Head of caudate nucleus (tissue), 42 donors: Measurements from ENCODE around the gene ARV1.
"Not testable (repeated sequence)": the region's sequence is repeated elsewhere in the genome, so short reads cannot be mapped to it uniquely, and the experiment has no call there.

ENCODE experiments used
- DNase-seq, 42 donors: peaks; one replicate each; pipeline versions ENCODE4 v3.0.0 to v3.0.0-alpha.2; 2020 to 2021; ENCODE audit warnings: mixed read lengths in 7 of 42
- intact Hi-C: fragments of 100-400 bp; cut with DNase I; formaldehyde crosslinking; loops from one replicate; pipeline ENCODE4 v1.15.0; 2022

ARV1 gene

DNA sequence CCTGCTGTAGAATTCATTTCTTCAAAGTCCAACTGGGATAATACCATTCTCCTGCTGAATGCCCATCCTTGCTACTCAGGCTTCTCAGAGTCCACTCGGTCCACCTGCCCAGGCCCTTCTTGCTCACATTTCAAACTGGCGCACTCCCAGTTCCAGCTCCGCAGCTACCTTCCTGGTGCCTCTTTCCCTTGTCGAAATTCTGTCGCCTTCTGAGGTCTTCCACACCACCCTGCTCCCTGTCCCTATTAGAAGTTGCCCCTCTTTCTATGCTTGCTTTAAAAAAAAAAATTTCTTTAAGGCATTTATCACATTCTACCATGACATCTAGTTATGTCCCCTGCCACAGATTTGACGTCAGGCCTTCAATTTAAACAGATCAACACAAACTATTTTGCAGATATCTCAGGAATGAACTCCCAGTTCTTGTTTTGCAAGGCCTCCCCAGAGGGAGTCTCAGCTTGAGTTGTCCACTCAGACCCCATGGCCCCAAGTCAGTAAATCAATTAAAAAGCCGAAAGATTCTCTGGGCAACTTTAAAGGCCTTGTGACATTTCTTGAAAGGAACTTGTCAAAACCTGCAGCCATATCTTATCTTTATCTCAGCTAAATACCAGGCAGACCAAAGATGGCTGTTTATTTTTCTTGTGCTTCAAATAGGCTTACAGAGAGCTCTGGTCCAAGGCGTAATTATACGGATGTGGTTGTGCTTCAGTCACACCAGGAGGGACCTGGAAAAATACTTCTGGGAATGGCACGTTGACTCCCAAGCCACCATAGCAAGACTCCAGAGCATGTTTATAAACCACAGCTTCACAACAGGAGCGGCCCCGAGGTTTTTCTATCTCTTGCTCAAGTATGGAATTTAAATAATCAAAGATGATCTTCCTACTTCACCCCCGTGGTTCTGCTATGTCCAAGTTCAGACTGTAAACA, 59.0 kb downstream of the ARV1 start:
- intact Hi-C loops: no loop called here
- no peak for DNase-seq

DNA sequence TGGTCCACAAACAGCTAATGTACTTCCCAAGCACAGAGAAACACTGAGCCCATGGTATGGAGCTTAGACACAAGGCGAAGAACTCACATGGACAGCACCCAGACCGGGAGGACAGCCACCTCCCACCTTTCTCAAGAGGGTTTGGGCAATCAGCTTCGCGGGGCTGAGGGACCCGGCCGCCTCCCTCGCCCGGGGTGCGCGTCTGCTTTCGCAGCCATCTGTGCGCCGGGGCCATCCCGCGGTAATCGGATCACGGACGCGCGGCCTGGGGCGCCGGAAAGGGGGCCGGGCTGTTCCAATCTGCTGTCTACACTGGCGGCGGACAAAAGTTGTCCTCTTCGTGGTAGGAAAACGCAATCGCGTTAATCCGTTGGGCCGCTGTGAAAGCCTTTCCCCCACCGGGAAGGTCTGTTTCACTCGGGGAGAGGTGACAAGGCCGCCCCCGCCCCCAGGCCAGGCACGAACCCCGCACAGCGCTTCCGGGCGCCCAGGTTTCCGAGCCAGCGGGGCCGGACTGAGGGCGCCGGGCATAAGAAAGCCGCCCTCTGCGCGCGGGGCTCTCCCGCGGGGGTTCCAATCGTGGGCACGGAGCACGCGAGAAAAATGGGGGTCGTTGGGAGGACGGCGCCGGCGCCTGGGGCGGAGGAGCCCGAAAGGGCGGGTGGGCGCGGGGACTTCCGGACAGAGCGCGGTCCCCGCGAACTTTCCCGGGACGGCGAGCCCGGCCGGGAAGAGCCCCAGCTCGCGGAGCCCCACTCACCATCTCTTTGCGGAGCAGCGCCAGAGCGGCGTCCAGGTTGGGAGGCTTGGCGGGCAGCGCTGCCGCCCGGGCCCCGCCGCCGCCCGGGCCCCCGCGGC, 60.5 kb downstream of the ARV1 start:
- DNase-seq: peak in 24 of 42 donors; percentile 8 to 54 (median 26)
- intact Hi-C loops: no loop called here

DNA sequence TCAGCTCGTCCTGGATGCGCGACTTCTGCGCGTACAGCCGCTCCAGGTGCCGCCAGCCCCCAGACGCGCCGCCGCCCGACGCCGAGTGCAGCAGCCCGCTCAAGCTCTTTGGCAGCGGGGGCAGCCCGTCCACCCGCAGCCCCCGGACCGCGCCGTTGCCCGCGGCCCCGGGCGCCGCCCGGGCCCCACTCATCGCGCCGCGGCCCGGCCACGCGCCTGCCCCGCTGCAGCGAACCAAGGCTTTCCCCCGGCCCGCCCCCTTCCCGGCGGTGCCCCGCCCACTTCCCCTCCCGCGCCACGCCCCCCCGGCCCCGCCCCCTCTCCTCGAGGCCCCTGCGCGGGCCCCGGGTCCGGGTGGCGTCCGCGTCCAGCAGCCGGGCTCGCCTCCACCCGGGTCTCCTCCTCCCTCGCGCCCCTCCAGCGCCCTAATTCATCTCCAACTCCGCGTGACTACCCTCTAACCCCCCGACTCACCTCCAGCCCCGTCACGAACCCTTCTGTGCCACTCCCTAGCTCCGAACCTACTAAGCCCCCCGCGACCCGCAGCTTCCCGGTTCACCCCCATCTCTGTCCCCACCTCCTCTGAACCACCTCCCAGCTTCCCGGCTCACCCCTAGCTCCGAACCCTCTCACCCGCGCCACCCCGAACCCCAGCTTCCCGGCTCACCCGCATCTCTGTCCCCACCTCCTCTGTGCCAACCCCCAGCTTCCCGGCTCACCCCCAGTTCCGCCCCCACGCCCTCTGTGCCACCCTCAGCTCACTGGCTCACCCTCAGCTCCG, 61.3 kb downstream of the ARV1 start, which contains the start of gene FAM89A:
FAM89A (minus strand) TSS at position 236 of the 781 bp plus-strand sequence; CDS start at position 193, 43 bp downstream.
- intact Hi-C loops: no loop called here
- DNase-seq: peak in 38 of 42 donors; percentile 33 to 83 (median 64)

DNA sequence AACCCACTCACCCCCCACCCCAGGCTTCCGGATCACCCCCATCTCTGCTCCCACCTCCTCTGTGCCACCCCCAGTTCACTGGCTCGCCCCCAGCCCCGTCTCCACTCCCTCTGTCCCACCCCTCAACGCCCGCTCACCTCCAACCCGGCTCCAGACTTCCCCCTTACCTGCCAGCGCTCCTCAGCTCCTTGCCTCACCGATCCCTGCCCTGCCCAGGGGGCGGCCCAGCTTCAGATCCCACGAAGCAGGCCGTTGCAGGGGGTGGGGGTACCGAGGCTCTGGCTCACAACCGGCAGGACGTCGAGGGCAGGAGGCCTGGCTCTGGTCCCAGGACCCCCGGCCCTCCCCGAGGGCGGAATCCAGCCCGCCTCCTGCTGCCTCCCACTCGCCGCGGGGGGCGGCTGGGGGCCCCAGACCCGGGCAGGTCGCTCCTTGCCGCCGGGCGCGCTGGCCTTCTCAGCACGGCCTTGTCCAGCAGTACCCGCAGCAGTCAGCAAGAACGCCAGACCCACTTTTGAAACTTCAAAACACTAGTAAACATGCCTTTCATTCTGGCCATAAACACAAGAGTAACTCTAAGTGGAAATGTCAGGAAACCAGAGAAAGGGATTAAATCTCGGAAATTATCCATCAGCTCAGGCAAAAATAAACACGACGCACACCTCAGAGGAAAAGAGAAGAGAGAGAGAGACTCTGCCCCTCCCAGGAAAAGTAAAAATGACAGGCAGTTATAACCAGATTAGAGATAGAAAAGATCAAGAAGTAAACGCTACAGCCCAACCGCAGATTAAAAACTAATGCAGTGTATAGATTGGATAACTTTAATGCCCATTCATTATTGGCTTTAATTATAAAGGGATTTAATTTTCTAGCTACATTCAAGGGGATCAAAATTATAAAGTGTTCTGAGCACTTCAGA, 62.2 kb downstream of the ARV1 start:
- peak in 2 of 42 donors; percentile 8 to 28 for DNase-seq
- intact Hi-C loops: no loop called here

DNA sequence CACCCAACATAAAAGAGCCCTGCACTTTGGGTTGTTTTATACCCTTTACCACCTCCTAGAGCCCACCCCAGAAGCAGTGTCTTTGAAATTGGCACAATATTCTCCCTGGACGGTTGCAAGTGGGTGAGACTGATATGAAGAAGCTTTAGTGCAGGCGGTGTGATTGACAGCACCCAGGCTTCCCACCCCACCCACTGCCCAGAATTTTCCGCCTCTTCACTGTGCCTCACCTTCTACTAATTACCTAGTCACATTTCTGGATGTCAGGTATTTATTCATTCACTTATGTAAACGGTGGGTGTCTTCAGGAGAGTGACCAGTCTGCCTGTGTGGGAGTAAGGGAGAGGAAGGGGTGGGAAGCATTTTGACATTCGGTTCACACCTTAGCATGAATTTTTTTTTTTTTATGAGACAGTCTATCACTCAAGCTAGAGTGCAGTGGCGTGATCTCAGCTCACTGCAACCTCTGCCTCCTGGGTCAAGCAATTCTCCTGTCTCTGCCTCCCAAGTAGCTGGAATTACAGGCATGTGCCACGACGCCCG, 62.9 kb downstream of the ARV1 start:
- intact Hi-C loops: no loop called here
- peak in 24 of 42 donors; percentile 22 to 87 (median 52) for DNase-seq

DNA sequence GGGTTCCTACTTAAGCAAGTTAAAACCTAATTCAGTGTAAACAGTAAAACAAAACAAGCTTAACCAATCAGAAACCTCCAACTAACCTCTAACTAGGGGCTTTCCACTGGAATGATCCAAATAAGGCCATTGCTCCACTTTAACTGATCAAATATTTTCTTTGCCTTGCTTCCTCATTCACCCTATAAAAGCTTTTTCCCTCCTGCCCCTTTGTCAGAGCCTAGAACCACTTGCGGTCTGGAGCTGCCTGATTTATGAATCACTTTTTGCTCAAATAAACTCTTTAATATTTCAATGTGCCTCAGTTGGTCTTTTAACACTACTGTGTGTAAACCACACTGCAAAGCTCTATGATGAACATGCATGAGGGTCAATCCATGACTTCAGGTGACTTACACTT, 65.7 kb downstream of the ARV1 start:
- no peak for DNase-seq
- intact Hi-C loops: no loop called here

DNA sequence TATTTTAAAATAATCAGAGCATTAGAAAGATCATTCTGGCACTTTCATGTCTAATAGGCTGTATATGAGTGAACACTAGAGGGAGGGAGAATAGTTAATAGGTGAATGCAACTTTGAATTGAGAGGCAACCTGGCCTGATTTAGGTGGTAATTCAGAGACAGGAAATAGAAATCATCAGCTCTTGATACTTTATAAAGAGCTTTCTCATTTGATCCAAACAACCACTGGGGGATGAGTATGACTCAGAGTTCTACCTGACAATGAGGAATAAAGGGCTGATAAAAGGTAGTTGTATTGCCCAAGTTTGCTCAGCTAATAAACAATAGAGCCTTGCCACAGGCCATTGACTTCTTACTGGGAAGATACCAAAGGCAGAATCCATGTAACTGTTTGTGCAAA, 66.4 kb downstream of the ARV1 start:
- intact Hi-C loops: no loop called here
- no peak for DNase-seq

DNA sequence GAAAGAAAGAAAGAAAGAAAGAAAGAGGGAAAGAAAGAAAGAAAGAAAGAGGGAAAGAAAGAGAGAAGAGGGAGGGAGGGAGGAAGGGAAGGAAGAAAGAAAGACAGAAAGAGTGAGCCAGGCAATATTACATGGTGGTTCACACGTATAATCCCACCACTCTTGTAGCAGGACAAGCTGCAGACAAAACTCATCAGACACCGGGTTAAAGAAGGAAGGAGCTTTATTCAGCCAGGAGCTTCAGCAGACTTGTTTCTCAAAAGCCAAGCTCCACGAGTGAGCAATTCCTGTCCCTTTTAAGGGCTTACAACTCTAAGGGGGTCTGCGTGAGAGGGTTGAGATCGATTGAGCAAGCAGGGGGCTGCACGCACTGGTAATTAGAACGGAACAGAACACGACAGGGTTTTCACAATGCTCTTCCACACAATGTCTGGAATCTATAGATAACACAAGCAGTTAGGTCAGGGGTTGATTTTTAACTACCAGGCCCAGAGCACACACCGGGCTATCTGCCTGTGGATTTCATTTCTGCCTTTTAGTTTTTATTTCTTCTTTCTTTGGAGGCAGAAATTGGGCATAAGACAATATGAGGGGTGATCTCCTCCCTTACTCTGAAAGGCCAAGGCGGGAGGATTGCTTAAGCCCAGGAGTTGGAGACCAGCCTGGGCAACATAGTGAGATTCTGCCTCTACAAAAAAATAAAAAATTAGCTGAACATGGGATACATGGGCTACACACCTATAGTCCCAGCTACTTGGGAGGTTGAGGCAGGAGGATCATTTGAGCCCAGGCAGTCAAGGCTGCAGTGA, 67.2 kb downstream of the ARV1 start:
- DNase-seq, intact Hi-C loops: not testable (repeated sequence)

DNA sequence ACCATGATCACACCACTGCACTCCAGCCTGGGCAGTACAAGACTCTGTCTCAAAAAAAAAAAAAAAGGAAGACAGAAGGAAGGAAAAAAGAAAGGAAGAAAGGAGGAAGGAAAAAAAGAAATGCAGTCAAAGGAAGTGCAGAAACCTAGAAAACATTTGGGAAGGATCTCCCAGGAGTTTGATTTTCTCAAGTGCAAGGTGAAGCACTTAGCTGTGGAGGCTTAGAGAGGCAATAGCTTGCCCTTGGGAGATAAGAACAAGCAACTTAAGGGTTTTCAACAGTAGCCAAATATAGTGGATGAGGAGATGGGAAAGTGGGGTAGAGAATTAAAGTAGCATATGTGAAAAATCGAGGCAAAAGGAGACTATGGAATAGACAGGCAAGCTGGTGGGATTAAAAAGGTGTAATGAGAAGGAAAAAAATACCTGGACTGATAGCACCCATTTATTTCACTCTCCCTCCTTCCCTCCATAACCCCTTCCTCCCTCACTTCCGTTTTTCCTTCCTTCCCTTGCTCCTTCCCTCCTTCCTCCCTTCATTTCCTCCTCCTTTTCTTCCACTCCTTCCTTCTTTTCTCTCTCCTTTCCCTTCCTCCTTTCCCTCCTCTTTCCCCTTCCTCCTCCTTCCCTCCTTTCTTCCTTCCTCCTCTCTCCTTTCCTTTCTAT, 68.0 kb downstream of the ARV1 start:
- intact Hi-C loops: no loop called here
- no peak for DNase-seq

DNA sequence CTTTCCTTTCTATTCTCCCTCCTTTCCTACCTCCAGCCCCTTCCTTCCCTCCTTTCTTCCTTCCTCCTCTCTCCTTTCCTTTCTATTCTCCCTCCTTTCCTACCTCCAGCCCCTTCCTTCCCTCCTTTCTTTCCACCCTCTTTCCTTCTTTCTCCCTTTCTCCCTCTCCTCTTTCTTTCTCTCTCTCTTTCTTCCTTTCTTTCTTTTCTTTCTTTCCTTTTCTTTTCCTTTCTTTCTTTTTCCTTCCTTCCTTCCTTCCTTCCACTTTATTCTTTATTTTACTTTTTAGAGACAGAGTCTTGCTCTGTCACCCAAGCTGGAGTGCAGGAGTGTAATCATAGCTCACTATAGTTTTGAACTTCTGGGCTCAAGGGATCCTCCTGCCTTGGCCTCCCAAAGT, 68.6 kb downstream of the ARV1 start:
- DNase-seq, intact Hi-C loops: not testable (repeated sequence)

DNA sequence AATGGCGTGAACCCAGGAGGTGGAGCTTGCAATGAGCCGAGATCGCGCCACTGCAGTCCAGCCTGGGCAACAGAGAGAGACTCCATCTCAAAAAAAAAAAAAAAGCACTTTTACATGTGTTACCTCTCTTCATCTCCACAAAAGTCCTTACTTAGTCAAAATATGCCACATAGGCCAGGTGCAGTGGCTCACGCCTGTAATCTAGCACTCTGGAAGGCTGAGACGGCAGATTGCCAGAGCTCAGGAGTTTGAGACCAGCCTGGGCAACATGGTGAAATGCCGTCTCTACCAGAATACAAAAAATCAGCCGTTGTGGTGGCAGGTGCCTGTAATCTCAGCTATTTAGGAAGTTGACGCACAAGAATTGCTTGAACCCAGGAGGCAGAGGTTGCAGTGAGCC, 69.5 kb downstream of the ARV1 start:
- DNase-seq, intact Hi-C loops: not testable (repeated sequence)

DNA sequence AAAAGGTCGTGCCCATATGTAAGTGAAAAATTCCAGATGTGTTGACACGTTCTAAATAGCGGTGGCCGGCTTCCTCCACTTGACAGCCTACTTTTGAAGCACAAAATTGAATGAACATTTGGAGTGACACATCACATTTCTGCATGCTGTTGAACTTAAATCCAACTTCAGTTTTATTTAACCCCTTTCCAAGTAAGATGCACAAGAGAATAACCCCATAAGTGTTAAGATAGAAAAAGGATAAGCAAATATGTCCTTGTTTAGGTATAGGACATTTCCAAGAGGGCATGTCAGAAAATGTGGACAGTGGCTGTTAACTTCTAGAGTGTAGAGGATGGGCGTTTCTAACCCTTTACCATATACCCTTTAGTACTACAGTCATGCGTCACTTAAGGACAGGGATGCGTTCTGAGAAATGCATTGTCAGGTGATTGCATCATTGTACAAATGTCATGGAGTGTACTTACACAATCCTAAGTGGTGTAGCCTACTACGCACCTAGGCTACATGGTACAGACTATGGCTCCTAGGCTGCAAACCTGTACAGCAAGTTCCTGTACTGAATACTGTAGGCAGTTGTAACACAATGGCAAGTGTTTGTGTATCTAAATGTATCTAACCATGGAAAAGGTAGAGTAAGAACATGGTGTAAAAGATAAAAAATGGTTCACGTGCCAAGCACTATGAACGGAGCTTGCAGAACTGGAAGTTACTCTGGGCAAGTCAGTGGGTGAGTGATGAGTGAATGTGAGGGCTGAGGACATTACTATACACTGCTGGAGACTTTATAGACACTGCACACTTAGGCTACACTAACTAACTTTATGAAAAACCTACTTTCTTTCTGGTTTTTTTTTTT, 70.5 kb downstream of the ARV1 start:
- DNase-seq: no peak
- intact Hi-C loops: no loop called here
